Hepatocyte (in vitro differentiated cells): ENCODE measurements around the gene RGS6. TPM values are rescaled to one million over a fixed set of nuclear protein-coding genes. Genes with fewer than 3 reads are reported as not detected.

Source experiments
- DNase-seq: peaks from one replicate; pipeline ENCODE4 v3.0.0-alpha.2; 2016; ENCODE audit warnings: low spot score
- H2AFZ ChIP-seq: fragments of 200-600 bp; sonication (generic); 2 replicates; pipeline ENCODE4 v1.6.0; 2016; ENCODE audit warnings: antibody characterized with exemption, mild to moderate bottlenecking
- H3K27ac ChIP-seq: fragments of 200-600 bp; sonication (generic); 2 replicates; pipeline ENCODE4 v1.5.1; 2016; ENCODE audit warnings: mild to moderate bottlenecking
- H3K27me3 ChIP-seq: fragments of 200-600 bp; sonication (generic); 2 replicates; pipeline ENCODE4 v1.6.1; 2016
- H3K36me3 ChIP-seq: fragments of 200-600 bp; sonication (generic); replicated peaks from 2 replicates; pipeline ENCODE4 v1.5.1; 2016; ENCODE audit warnings: low read depth; ENCODE audit not compliant: insufficient read depth
- H3K4me1 ChIP-seq: fragments of 200-600 bp; sonication (generic); 2 replicates; pipeline ENCODE4 v1.5.1; 2016; ENCODE audit warnings: mild to moderate bottlenecking, moderate library complexity; ENCODE audit not compliant: insufficient read depth
- H3K4me2 ChIP-seq: fragments of 200-600 bp; sonication (generic); 2 replicates; pipeline ENCODE4 v1.6.0; 2016
- H3K4me3 ChIP-seq: fragments of 200-600 bp; sonication (generic); 2 replicates; pipeline ENCODE4 v1.5.1; 2016; ENCODE audit warnings: mild to moderate bottlenecking
- H3K79me2 ChIP-seq: fragments of 200-600 bp; sonication (generic); 2 replicates; pipeline ENCODE4 v1.6.0; 2017; ENCODE audit warnings: mild to moderate bottlenecking
- H3K9me2 ChIP-seq: fragments of 200-600 bp; sonication (generic); replicated peaks from 2 replicates; pipeline ENCODE4 v1.6.0; 2017; ENCODE audit warnings: mild to moderate bottlenecking; ENCODE audit not compliant: insufficient read depth
- H3K9me3 ChIP-seq: fragments of 200-600 bp; sonication (generic); 2 replicates; pipeline ENCODE4 v1.5.1; 2016; ENCODE audit warnings: low read depth, mild to moderate bottlenecking
- H4K20me1 ChIP-seq: fragments of 200-600 bp; sonication (generic); 2 replicates; pipeline ENCODE4 v1.6.0; 2016; ENCODE audit warnings: mild to moderate bottlenecking; ENCODE audit not compliant: insufficient read depth, poor library complexity, severe bottlenecking
- CTCF ChIP-seq: fragments of 200-600 bp; sonication (generic); IDR thresholded peaks from 2 replicates; pipeline ENCODE4 v1.5.1; 2016; ENCODE audit warnings: antibody characterized with exemption, mild to moderate bottlenecking; ENCODE audit not compliant: poor library complexity
- EZH2 ChIP-seq: fragments of 200-600 bp; sonication (generic); IDR thresholded peaks from 2 replicates; pipeline ENCODE4 v1.6.1; 2016; ENCODE audit warnings: antibody characterized with exemption, mild to moderate bottlenecking, borderline replicate concordance
- EZH2phosphoT487 ChIP-seq: fragments of 200-600 bp; sonication (generic); IDR thresholded peaks from one replicate; pipeline ENCODE4 v1.6.1; 2018; ENCODE audit warnings: antibody characterized with exemption, mild to moderate bottlenecking, low read depth, moderate library complexity; ENCODE audit not compliant: unreplicated experiment, severe bottlenecking
- WGBS: methylation state at CpG from one replicate; pipeline ENCODE4 v1.1.6; 2016; ENCODE audit warnings: low lambda C conversion rate; ENCODE audit errors: missing lambda C conversion rate; 5-methylcytosine and 5-hydroxymethylcytosine counted together
- polyA plus RNA-seq: library from polyadenylated mRNA; unstranded; fragments of >200 nt; fragmentation: Nextera tagmentation; extraction: Ambion mirVana; gene quantifications from 2 replicates; pipeline ENCODE4 v1.2.1, GENCODE V29; 2016
- total RNA-seq: library from RNA; depleted of rRNA; stranded (reverse); fragments of >200 nt; gene quantifications from 2 replicates; pipeline ENCODE4 v1.2.3, GENCODE V29; 2014

The RGS6 gene
- total and polyA plus RNA-seq, 2 experiments from 2014 or later: 0.25 to 0.87 TPM

GRCh38 chr14:72010474-72010873, 78.2 kb downstream of the RGS6 start:
- H3K9me3 ChIP-seq: no peaks in the 10 kb centered on the region
- H4K20me1 ChIP-seq: no peaks in the 10 kb centered on the region
- no peak overlapping the region for H2AFZ ChIP-seq
- H3K36me3 ChIP-seq: no peaks in the 10 kb centered on the region
- TF ChIP-seq EZH2 (no peak), CTCF (no peak), EZH2phosphoT487 (no peak)
- DNase-seq: no peak
- no peaks in the 10 kb centered on the region for H3K79me2 ChIP-seq
- H3K4me2 ChIP-seq: no peak overlapping the region
- 86% methylated on average over 3 of the region's 3 CpGs for WGBS
- no peaks in the 10 kb centered on the region for H3K27me3 ChIP-seq
- H3K9me2 ChIP-seq: no peaks in the 10 kb centered on the region
- H3K27ac ChIP-seq: no peak overlapping the region
- no peak overlapping the region for H3K4me3 ChIP-seq
- no peaks in the 10 kb centered on the region for H3K4me1 ChIP-seq

- Histone ChIP-seq H3K9me3 (no peaks in the 10 kb centered on the region), H2AFZ (no peak overlapping the region), H3K4me1 (no peaks in the 10 kb centered on the region), H3K4me3 (no peak overlapping the region), H3K27me3 (no peaks in the 10 kb centered on the region), H3K9me2 (no peaks in the 10 kb centered on the region), H4K20me1 (no peaks in the 10 kb centered on the region), H3K79me2 (no peaks in the 10 kb centered on the region), H3K4me2 (no peak overlapping the region), H3K27ac (no peak overlapping the region), H3K36me3 (no peaks in the 10 kb centered on the region)
- TF ChIP-seq EZH2 (no peak), CTCF (no peak), EZH2phosphoT487 (no peak)
- WGBS: 78% methylated on average over 8 of the region's 8 CpGs
- no peak for DNase-seq
These were observed 81.6 kb downstream of the RGS6 start for GRCh38 chr14:72013721-72014345.

GRCh38 chr14:72014486-72014885, 82.3 kb downstream of the RGS6 start:
- no peak overlapping the region for H3K4me2 ChIP-seq
- no peak for DNase-seq
- no peak for TF ChIP-seq EZH2
- TF ChIP-seq EZH2phosphoT487: no peak
- no peak for TF ChIP-seq CTCF
- peaks cover 3% of the 10 kb centered on the region for H3K27me3 ChIP-seq
- H3K4me3 ChIP-seq: no peak overlapping the region
- no peaks in the 10 kb centered on the region for H3K9me2 ChIP-seq
- H4K20me1 ChIP-seq: no peaks in the 10 kb centered on the region
- no peaks in the 10 kb centered on the region for H3K4me1 ChIP-seq
- H2AFZ ChIP-seq: no peak overlapping the region
- H3K79me2 ChIP-seq: no peaks in the 10 kb centered on the region
- H3K36me3 ChIP-seq: no peaks in the 10 kb centered on the region
- no peaks in the 10 kb centered on the region for H3K9me3 ChIP-seq
- WGBS: 95% methylated on average over 5 of the region's 5 CpGs
- H3K27ac ChIP-seq: no peak overlapping the region

GRCh38 chr14:72017290-72017689, 85.1 kb downstream of the RGS6 start:
- H3K79me2 ChIP-seq: no peaks in the 10 kb centered on the region
- H3K9me2 ChIP-seq: no peaks in the 10 kb centered on the region
- no peaks in the 10 kb centered on the region for H3K9me3 ChIP-seq
- H3K4me2 ChIP-seq: no peak overlapping the region
- no peak for TF ChIP-seq EZH2
- no peak overlapping the region for H3K4me3 ChIP-seq
- H3K27ac ChIP-seq: no peak overlapping the region
- no peak for DNase-seq
- H3K27me3 ChIP-seq: peaks cover 9% of the 10 kb centered on the region
- no peak overlapping the region for H2AFZ ChIP-seq
- H4K20me1 ChIP-seq: no peaks in the 10 kb centered on the region
- no peaks in the 10 kb centered on the region for H3K36me3 ChIP-seq
- no peaks in the 10 kb centered on the region for H3K4me1 ChIP-seq
